ENCODE measurements around the gene GOLIM4.

DNA sequence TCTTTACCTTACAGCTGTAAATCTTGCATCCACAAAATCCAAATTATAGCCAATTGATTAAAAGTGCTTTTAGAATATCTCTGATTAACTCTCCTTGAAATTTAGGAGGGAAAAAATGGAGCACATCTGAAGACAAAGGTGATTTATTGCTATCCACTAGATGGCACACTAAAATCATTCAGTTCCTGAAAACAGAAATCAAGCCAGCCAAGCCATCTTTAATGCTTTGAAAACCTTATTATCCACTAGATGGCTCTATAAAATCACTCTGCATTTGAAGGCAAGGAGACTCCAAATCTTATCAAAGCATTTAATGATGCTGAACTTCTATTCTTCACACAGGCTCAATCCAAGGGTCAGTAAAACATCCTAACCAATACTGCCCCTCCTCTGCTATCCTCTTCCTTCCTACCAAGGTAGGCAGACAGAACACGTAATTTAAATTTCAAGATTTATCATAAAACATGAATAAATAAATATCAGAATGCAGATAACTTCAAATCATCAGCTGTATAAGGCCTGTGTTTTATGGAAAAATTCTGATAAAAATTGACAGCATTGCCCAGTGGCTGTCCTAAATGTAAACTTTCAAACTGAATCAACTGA lies 48.4 kb downstream of the GOLIM4 start:
- TF ChIP-seq, protein P1, sequence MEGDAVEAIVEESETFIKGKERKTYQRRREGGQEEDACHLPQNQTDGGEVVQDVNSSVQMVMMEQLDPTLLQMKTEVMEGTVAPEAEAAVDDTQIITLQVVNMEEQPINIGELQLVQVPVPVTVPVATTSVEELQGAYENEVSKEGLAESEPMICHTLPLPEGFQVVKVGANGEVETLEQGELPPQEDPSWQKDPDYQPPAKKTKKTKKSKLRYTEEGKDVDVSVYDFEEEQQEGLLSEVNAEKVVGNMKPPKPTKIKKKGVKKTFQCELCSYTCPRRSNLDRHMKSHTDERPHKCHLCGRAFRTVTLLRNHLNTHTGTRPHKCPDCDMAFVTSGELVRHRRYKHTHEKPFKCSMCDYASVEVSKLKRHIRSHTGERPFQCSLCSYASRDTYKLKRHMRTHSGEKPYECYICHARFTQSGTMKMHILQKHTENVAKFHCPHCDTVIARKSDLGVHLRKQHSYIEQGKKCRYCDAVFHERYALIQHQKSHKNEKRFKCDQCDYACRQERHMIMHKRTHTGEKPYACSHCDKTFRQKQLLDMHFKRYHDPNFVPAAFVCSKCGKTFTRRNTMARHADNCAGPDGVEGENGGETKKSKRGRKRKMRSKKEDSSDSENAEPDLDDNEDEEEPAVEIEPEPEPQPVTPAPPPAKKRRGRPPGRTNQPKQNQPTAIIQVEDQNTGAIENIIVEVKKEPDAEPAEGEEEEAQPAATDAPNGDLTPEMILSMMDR (IDR thresholded peaks at IDR 0.05), result peak; percentile 60 to 96 (median 83)
- peak in 1 of 4 donors; percentile 28 for TF ChIP-seq POLR2A (IDR thresholded peaks at IDR 0.05)

Data from esophagus squamous epithelium (tissue), 4 donors.